SK-N-SH treated with all-trans-retinoic acid at 6 μM for 48 hours (cell line): ENCODE measurements around the gene MACROD1.

Experiments used
- ARNTL ChIP-seq: fragments of 450-650 bp; formaldehyde crosslinking; IDR thresholded peaks from 2 replicates; pipeline ENCODE4 v1.5.0; 2020; ENCODE audit warnings: low read depth, mild to moderate bottlenecking, moderate library complexity, borderline replicate concordance
- ESRRG ChIP-seq: fragments of 250-450 bp; sonication (Bioruptor Pico); IDR thresholded peaks from 2 replicates; pipeline ENCODE4 v1.6.1; 2021; ENCODE audit warnings: mild to moderate bottlenecking
- OSR1 ChIP-seq: fragments of 250-450 bp; sonication (Bioruptor Pico); IDR thresholded peaks from 2 replicates; pipeline ENCODE4 v1.8.0; 2022; ENCODE audit warnings: moderate library complexity, mild to moderate bottlenecking, inconsistent platforms
- POU6F1 ChIP-seq: fragments of 250-450 bp; sonication (Bioruptor Pico); IDR thresholded peaks from 2 replicates; pipeline ENCODE4 v1.8.0; 2021; ENCODE audit warnings: low read depth, mild to moderate bottlenecking, moderate library complexity, borderline replicate concordance
- ZFP30 ChIP-seq: fragments of 450-650 bp; formaldehyde crosslinking; IDR thresholded peaks from 2 replicates; pipeline ENCODE4 v1.5.0; 2022; ENCODE audit warnings: mild to moderate bottlenecking, moderate library complexity

- no peak for TF ChIP-seq ARNTL
- TF ChIP-seq OSR1 (CRISPR knock-in tag) = no peak
- TF ChIP-seq POU6F1 = no peak
- no peak for TF ChIP-seq ESRRG (CRISPR knock-in tag)
- TF ChIP-seq ZFP30 (CRISPR knock-in tag) = no peak
Measured at GRCh38 chr11:64134963-64135362, 30.9 kb downstream of the MACROD1 start.
